OCI-LY3 (cell line): ENCODE measurements around the gene FOXF2.

Source experiments
- CTCF ChIP-seq: fragments of 200-600, 300-600 bp; sonication (generic); IDR thresholded peaks from 2 replicates; pipeline ENCODE4 v1.5.1; 2014; ENCODE audit warnings: antibody characterized with exemption, low read length, low read depth
- EZH2phosphoT487 ChIP-seq: fragments of 200-600 bp; shearing (Covaris generic); IDR thresholded peaks from 2 replicates; pipeline ENCODE4 v1.6.1; 2018; ENCODE audit warnings: antibody characterized with exemption, mixed run types, low read depth

DNA sequence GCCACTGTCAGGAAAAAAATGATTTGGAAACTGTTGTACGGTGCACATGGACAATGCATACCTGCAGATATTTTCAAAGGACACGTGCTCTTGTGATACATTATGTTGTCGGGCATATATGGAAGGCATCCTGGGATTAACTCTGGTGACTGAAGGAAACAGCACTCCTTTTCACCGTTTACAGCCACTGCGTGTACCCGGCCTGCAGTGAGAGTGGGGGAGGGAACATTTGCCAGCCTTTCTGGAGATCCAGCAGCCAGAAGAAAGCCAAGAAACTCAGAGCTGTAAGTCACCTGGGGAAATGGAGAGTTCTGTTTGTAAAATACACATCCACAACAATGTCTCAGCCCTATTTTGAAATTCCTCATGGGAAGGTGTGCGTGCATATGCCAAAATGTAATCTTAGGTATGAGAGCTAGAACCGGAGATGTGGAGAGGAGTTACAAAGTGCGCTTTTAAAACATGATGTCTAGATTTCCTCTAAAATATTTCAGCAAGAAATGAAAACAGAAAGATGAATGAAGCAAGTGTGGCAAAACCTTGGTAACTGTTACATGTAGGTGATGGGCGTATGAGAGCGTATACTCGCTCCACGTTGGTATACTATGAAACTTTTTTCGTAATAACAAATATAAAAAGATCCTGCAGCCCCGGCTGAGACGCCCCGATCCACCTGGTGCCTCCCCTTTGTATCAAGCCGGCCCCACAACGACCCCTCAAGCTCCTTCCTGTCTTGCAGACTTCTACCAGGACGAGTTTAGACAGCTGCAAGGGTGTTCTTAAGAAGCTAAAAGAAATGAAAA is 8.6 kb upstream of the FOXF2 start:
- TF ChIP-seq CTCF (no peak), EZH2phosphoT487 (no peak)
